ENCODE results near the gene ABHD11.

- TF ChIP-seq CTCF (IDR thresholded peaks at IDR 0.05) (no peak), POLR2A (IDR thresholded peaks at IDR 0.05) (no peak)
These were observed 2.2 kb upstream of the ABHD11 start for GRCh38 chr7:73740771-73741170.

Data from body of pancreas (tissue), 4 donors.